H9 (cell line): ENCODE measurements around the gene DSCAM. TPM values are rescaled to one million over a fixed set of nuclear protein-coding genes. Genes with fewer than 3 reads are reported as not detected.

Experiments
- DNase-seq: peaks from one replicate; pipeline ENCODE4 v3.0.0-alpha.2; 2017
- H2AFZ ChIP-seq: one replicate; pipeline ENCODE4 v1.6.1; 2013; ENCODE audit warnings: mild to moderate bottlenecking, low read length, control low read depth, moderate library complexity
- H2AK5ac ChIP-seq: 2 replicates; pipeline ENCODE4 v1.6.1; 2013; ENCODE audit warnings: low read length, control low read depth, mixed read lengths; ENCODE audit not compliant: insufficient read length
- H2BK120ac ChIP-seq: one replicate; pipeline ENCODE4 v1.6.1; 2013; ENCODE audit warnings: low read depth, mild to moderate bottlenecking, low read length, control low read depth, inconsistent platforms; ENCODE audit not compliant: poor library complexity, severe bottlenecking
- H2BK12ac ChIP-seq: 2 replicates; pipeline ENCODE4 v1.6.1; 2013; ENCODE audit warnings: low read length, control low read depth, mixed read lengths, low read depth; ENCODE audit not compliant: insufficient read length
- H2BK15ac ChIP-seq: 2 replicates; pipeline ENCODE4 v1.6.1; 2013; ENCODE audit warnings: low read depth, low read length, control low read depth
- H2BK20ac ChIP-seq: one replicate; pipeline ENCODE4 v1.6.1; 2013; ENCODE audit warnings: low read depth, mild to moderate bottlenecking, low read length, control low read depth, inconsistent platforms; ENCODE audit not compliant: poor library complexity, severe bottlenecking
- H2BK5ac ChIP-seq: 2 replicates; pipeline ENCODE4 v1.6.1; 2013; ENCODE audit warnings: low read length, control low read depth, mixed read lengths; ENCODE audit not compliant: insufficient read length
- H3K14ac ChIP-seq: 2 replicates; pipeline ENCODE4 v1.6.1; 2013; ENCODE audit warnings: low read length, control low read depth; ENCODE audit not compliant: insufficient read depth
- H3K18ac ChIP-seq: 2 replicates; pipeline ENCODE4 v1.6.1; 2013; ENCODE audit warnings: low read depth, mild to moderate bottlenecking, mixed read lengths, low read length, control low read depth; ENCODE audit not compliant: insufficient read length
- H3K23ac ChIP-seq: 2 replicates; pipeline ENCODE4 v1.6.1; 2013; ENCODE audit warnings: low read length, control low read depth, mixed read lengths, low read depth; ENCODE audit not compliant: insufficient read length
- H3K23me2 ChIP-seq: 2 replicates; pipeline ENCODE4 v1.6.1; 2013; ENCODE audit warnings: low read depth, mild to moderate bottlenecking, mixed read lengths, low read length, control low read depth; ENCODE audit not compliant: insufficient read length, poor library complexity, severe bottlenecking
- H3K27ac ChIP-seq: 2 replicates; pipeline ENCODE4 v1.5.1; 2013; ENCODE audit warnings: low read length, control low read depth, mixed read lengths, low read depth; ENCODE audit not compliant: insufficient read length
- H3K27me3 ChIP-seq: 2 replicates; pipeline ENCODE4 v1.6.1; 2013; ENCODE audit warnings: low read length, control low read depth, inconsistent platforms; ENCODE audit not compliant: insufficient read depth
- H3K4ac ChIP-seq: 2 replicates; pipeline ENCODE4 v1.6.1; 2013; ENCODE audit warnings: low read depth, mild to moderate bottlenecking, control low read depth, inconsistent platforms, low read length, moderate library complexity
- H3K4me1 ChIP-seq: 2 replicates; pipeline ENCODE4 v1.6.1; 2013; ENCODE audit warnings: low read length, control low read depth, inconsistent platforms; ENCODE audit not compliant: insufficient read depth
- H3K4me2 ChIP-seq: 2 replicates; pipeline ENCODE4 v1.6.1; 2013; ENCODE audit warnings: low read length, control low read depth, mixed read lengths; ENCODE audit not compliant: insufficient read length, insufficient read depth
- H3K56ac ChIP-seq: 2 replicates; pipeline ENCODE4 v1.6.1; 2013; ENCODE audit warnings: low read depth, mild to moderate bottlenecking, mixed read lengths, low read length, control low read depth; ENCODE audit not compliant: insufficient read length
- H3K79me1 ChIP-seq: 2 replicates; pipeline ENCODE4 v1.6.1; 2013; ENCODE audit warnings: low read depth, mild to moderate bottlenecking, moderate library complexity, low read length, control low read depth, inconsistent platforms; ENCODE audit not compliant: insufficient read depth, poor library complexity, severe bottlenecking
- H3K79me2 ChIP-seq: 2 replicates; pipeline ENCODE4 v1.6.1; 2013; ENCODE audit warnings: low read length, control low read depth, inconsistent platforms; ENCODE audit not compliant: insufficient read depth
- H3K9ac ChIP-seq: 2 replicates; pipeline ENCODE4 v1.6.1; 2013; ENCODE audit warnings: low read length, control low read depth, mixed read lengths; ENCODE audit not compliant: insufficient read length; ENCODE audit errors: extremely low read depth
- H3K9me3 ChIP-seq: one replicate; pipeline ENCODE4 v1.6.1; 2013; ENCODE audit warnings: low read depth, low read length, inconsistent platforms; ENCODE audit not compliant: control insufficient read depth
- H3T11ph ChIP-seq: one replicate; pipeline ENCODE4 v1.6.1; 2013; ENCODE audit warnings: mild to moderate bottlenecking, low read length, control low read depth, inconsistent platforms
- H4K20me1 ChIP-seq: one replicate; pipeline ENCODE4 v1.6.1; 2013; ENCODE audit not compliant: control insufficient read depth, insufficient read length, insufficient read depth
- H4K5ac ChIP-seq: 2 replicates; pipeline ENCODE4 v1.6.1; 2013; ENCODE audit warnings: low read depth, mild to moderate bottlenecking, mixed read lengths, low read length, control low read depth; ENCODE audit not compliant: insufficient read length
- H4K8ac ChIP-seq: replicated peaks from 2 replicates; pipeline ENCODE4 v1.6.1; 2013; ENCODE audit warnings: low read length, control low read depth, mixed read lengths, low read depth; ENCODE audit not compliant: insufficient read length
- H4K91ac ChIP-seq: 2 replicates; pipeline ENCODE4 v1.6.1; 2013; ENCODE audit warnings: low read depth, mild to moderate bottlenecking, moderate library complexity, mixed read lengths, low read length, control low read depth; ENCODE audit not compliant: insufficient read length
- H3K27ac Mint-ChIP-seq, 3 experiments: 2 replicates in 2 of 3; 3 replicates in 1 of 3; pipeline ENCODE4 v1.8.0; 2020 to 2021; ENCODE audit warnings: mixed read lengths in 3 of 3, mild to moderate bottlenecking in 1 of 3, moderate library complexity in 1 of 3
- H3K27me3 Mint-ChIP-seq: 2 replicates; pipeline ENCODE4 v1.8.0; 2021; ENCODE audit warnings: low read depth, mild to moderate bottlenecking, moderate library complexity, mixed read lengths
- H3K36me3 Mint-ChIP-seq, 3 experiments: 2 replicates in 2 of 3; 3 replicates in 1 of 3; pipeline ENCODE4 v1.8.0; 2020 to 2021; ENCODE audit warnings: low read depth in 3 of 3, mixed read lengths in 3 of 3; ENCODE audit not compliant: insufficient read depth in 1 of 3
- H3K4me1 Mint-ChIP-seq, 2 experiments: 2 replicates each; pipeline ENCODE4 v1.8.0; 2020; ENCODE audit warnings: mixed read lengths in 2 of 2
- H3K4me3 Mint-ChIP-seq, 2 experiments: 2 replicates in 1 of 2; 3 replicates in 1 of 2; pipeline ENCODE4 v1.8.0; 2020 to 2021; ENCODE audit warnings: mild to moderate bottlenecking in 2 of 2, mixed read lengths in 2 of 2, moderate library complexity in 1 of 2
- H3K9me3 Mint-ChIP-seq, 2 experiments: 2 replicates in 1 of 2; 3 replicates in 1 of 2; pipeline ENCODE4 v1.8.0; 2020; ENCODE audit warnings: mild to moderate bottlenecking in 2 of 2, mixed read lengths in 2 of 2, moderate library complexity in 1 of 2
- WGBS: extraction: QIAGEN DNeasy Blood & Tissue Kit; methylation state at CpG from one replicate; pipeline ENCODE4 v1.1.7; 2013; ENCODE audit warnings: missing lambda C conversion rate, low lambda C conversion rate, mixed read lengths; ENCODE audit not compliant: insufficient read length; ENCODE audit errors: extremely low coverage; 5-methylcytosine and 5-hydroxymethylcytosine counted together
- total RNA-seq: library from RNA; stranded (reverse); gene quantifications from 2 replicates; pipeline ENCODE4 v1.2.1, GENCODE V29; 2021
- TF ChIP-seq, protein P1 (sequence below): fragments of 200-600 bp; sonication (generic); conservative IDR thresholded peaks from 3 replicates; pipeline ENCODE4 v1.8.0; 2021; ENCODE audit warnings: antibody characterized with exemption, mild to moderate bottlenecking

DSCAM gene
- total RNA-seq, 1 experiment from 2014 or later, result 0.17 TPM

DNA sequence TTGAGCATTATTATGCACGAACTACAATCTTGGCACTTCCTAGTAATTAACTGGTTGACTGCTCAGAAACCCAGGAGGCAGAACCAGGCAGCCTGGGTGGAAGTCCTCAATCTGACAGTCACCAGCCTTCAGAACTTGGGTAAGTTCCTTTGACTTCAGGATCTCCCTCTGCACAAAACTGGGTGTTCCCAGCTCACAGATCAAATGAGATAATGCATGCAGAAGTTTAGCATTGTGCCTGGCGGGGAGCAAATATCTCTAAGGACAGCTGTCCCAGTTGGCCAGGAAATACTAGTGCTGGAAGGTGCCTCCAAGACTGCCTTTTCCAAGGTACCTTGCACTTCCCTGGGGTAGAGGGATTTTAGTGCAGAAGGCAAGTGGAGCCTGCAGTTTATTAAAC lies 684.9 kb downstream of the DSCAM start:
- no peaks in the 10 kb centered on the region for H4K20me1 ChIP-seq
- no peak overlapping the region for H2BK5ac ChIP-seq
- H3K9ac ChIP-seq, result no peak overlapping the region
- Mint-ChIP-seq H3K4me3 (no peak overlapping the region), H3K27me3 (peaks cover 2% of the 10 kb centered on the region; the same call in 1 of the 2 replicates), H3K4me1 (peaks cover 11 to 15% of the 10 kb centered on the region in 2 experiments), H3K27ac (no peak overlapping the region), H3K36me3 (peaks cover 0 to under 1% (median 0%) of the 10 kb centered on the region in 3 experiments; a peak in 2 of 7 replicates), H3K9me3 (no peaks in the 10 kb centered on the region)
- no peak overlapping the region for H2AK5ac ChIP-seq
- no peak overlapping the region for H3K56ac ChIP-seq
- H4K8ac ChIP-seq, result no peak overlapping the region
- H3K4ac ChIP-seq, result no peak overlapping the region
- H3T11ph ChIP-seq, result no peak overlapping the region
- H4K91ac ChIP-seq, result no peak overlapping the region
- H3K79me1 ChIP-seq, result no peaks in the 10 kb centered on the region
- no peak overlapping the region for H4K5ac ChIP-seq
- H3K27me3 ChIP-seq, result no peaks in the 10 kb centered on the region
- no peak overlapping the region for H2AFZ ChIP-seq
- H2BK20ac ChIP-seq, result no peak overlapping the region
- no peak overlapping the region for H2BK120ac ChIP-seq
- no peaks in the 10 kb centered on the region for H3K79me2 ChIP-seq
- WGBS, result no CpG with 5 or more reads among the region's 2 CpGs
- H3K23me2 ChIP-seq, result no peaks in the 10 kb centered on the region
- no peak overlapping the region for H3K23ac ChIP-seq
- TF ChIP-seq, protein P1, sequence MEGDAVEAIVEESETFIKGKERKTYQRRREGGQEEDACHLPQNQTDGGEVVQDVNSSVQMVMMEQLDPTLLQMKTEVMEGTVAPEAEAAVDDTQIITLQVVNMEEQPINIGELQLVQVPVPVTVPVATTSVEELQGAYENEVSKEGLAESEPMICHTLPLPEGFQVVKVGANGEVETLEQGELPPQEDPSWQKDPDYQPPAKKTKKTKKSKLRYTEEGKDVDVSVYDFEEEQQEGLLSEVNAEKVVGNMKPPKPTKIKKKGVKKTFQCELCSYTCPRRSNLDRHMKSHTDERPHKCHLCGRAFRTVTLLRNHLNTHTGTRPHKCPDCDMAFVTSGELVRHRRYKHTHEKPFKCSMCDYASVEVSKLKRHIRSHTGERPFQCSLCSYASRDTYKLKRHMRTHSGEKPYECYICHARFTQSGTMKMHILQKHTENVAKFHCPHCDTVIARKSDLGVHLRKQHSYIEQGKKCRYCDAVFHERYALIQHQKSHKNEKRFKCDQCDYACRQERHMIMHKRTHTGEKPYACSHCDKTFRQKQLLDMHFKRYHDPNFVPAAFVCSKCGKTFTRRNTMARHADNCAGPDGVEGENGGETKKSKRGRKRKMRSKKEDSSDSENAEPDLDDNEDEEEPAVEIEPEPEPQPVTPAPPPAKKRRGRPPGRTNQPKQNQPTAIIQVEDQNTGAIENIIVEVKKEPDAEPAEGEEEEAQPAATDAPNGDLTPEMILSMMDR, result no peak
- H3K4me1 ChIP-seq, result peaks cover 4% of the 10 kb centered on the region; the same call in 1 of the 2 replicates
- no peak overlapping the region for H2BK12ac ChIP-seq
- no peak overlapping the region for H3K18ac ChIP-seq
- DNase-seq, result no peak
- no peak overlapping the region for H3K14ac ChIP-seq
- no peaks in the 10 kb centered on the region for H3K9me3 ChIP-seq
- H2BK15ac ChIP-seq, result no peak overlapping the region
- no peak overlapping the region for H3K27ac ChIP-seq
- no peak overlapping the region for H3K4me2 ChIP-seq
